Stimulated activated CD8-positive, alpha-beta memory T cell treated with anti-CD3 and anti-CD28 coated beads, Interleukin-12 subunit alpha, Interleukin-12 subunit beta, amount 100 ng/mL, for 4 hours (primary cell): Measurements from ENCODE around the gene NOTCH1.
"Not testable (repeated sequence)": the region's sequence is repeated elsewhere in the genome, so short reads cannot be mapped to it uniquely, and the experiment has no call there.

Source experiments
- DNase-seq: peaks from one replicate; pipeline ENCODE4 v3.0.0-alpha.2; 2020; ENCODE audit warnings: low read depth

Gene NOTCH1

GRCh38 chr9:136545965-136546696 lies at the start of gene NOTCH1:
NOTCH1 (minus strand) TSS chr9:136546048; CDS start chr9:136545786, 262 bp downstream.
- DNase-seq: peak; percentile 79

- DNase-seq: no peak
These were observed 48.6 kb upstream of the NOTCH1 start for GRCh38 chr9:136594492-136594891.

GRCh38 chr9:136593581-136593980 lies 47.7 kb upstream of the NOTCH1 start:
- DNase-seq: no peak

GRCh38 chr9:136592666-136593065 lies 46.8 kb upstream of the NOTCH1 start:
- no peak for DNase-seq

GRCh38 chr9:136590821-136591752 lies 45.2 kb upstream of the NOTCH1 start:
- DNase-seq: no peak

GRCh38 chr9:136589766-136590763 lies 44.2 kb upstream of the NOTCH1 start:
- no peak for DNase-seq

- DNase-seq: no peak
These were observed 43.0 kb upstream of the NOTCH1 start for GRCh38 chr9:136588663-136589464.

GRCh38 chr9:136587944-136588662 lies 42.3 kb upstream of the NOTCH1 start:
- DNase-seq: no peak

- no peak for DNase-seq
These were observed 41.5 kb upstream of the NOTCH1 start for GRCh38 chr9:136587145-136587943.

GRCh38 chr9:136586391-136586953 lies 40.6 kb upstream of the NOTCH1 start:
- no peak for DNase-seq

GRCh38 chr9:136585531-136586120 lies 39.8 kb upstream of the NOTCH1 start:
- DNase-seq: no peak

- DNase-seq: no peak
These were observed 39.1 kb upstream of the NOTCH1 start for GRCh38 chr9:136584934-136585333.

- DNase-seq: no peak
These were observed 38.6 kb upstream of the NOTCH1 start for GRCh38 chr9:136584401-136584932.

- DNase-seq: no peak
These were observed 37.3 kb upstream of the NOTCH1 start for GRCh38 chr9:136582977-136583735.

- no peak for DNase-seq
These were observed 36.0 kb upstream of the NOTCH1 start for GRCh38 chr9:136581614-136582447.

GRCh38 chr9:136579650-136580219 lies 33.9 kb upstream of the NOTCH1 start:
- not testable (repeated sequence) for DNase-seq
